Effector memory CD8-positive, alpha-beta T cell (primary cell): ENCODE data around the gene NDST1.

ENCODE experiments used
- ATAC-seq: fragments of 150-1000 bp; cut with Tn5 transposase; replicated peaks from 2 replicates; pipeline ENCODE4 v1.10.0; 2021; ENCODE audit warnings: mild to moderate bottlenecking, moderate library complexity
- DNase-seq, 3 experiments: peaks; one replicate each; pipeline ENCODE4 v3.0.0; 2021
- H3K27ac Mint-ChIP-seq, 2 donors: one replicate each; pipeline ENCODE4 v1.8.0; 2022; ENCODE audit warnings: mild to moderate bottlenecking in 2 of 2, mixed read lengths in 2 of 2, moderate library complexity in 2 of 2
- H3K27me3 Mint-ChIP-seq, 2 donors: one replicate each; pipeline ENCODE4 v1.8.0; 2022; ENCODE audit warnings: mixed read lengths in 2 of 2
- H3K36me3 Mint-ChIP-seq: one replicate; pipeline ENCODE4 v1.8.0; 2022; ENCODE audit warnings: mild to moderate bottlenecking, moderate library complexity, mixed read lengths; ENCODE audit not compliant: insufficient read depth
- H3K4me1 Mint-ChIP-seq, 2 donors: one replicate each; pipeline ENCODE4 v1.8.0; 2022; ENCODE audit warnings: low read depth in 2 of 2, mixed read lengths in 2 of 2
- H3K4me3 Mint-ChIP-seq, 2 donors: one replicate each; pipeline ENCODE4 v1.8.0; 2022; ENCODE audit warnings: mild to moderate bottlenecking in 2 of 2, mixed read lengths in 2 of 2, moderate library complexity in 2 of 2
- H3K9me3 Mint-ChIP-seq, 2 donors: one replicate each; pipeline ENCODE4 v1.8.0; 2022; ENCODE audit warnings: mixed read lengths in 2 of 2

Gene NDST1

DNA sequence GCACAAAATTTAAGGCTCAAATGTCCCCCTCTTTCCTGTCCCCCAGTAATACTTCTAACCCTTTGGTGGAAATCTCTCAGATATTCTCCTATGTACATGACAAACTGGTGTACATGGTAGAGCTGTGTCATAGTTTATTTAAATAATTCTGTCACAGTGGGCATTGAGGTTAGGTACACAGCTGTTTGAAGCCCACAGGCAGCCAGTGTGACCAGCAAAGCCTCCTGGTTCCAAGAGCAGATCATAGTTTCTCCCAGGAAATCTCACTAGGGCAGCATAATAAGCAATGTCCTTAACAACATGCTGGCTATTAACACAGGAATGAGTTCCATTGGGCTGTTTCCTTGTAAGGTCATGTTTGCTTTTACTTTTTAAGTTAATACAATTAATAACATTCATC is 63.9 kb downstream of the NDST1 start:
- H3K27me3 Mint-ChIP-seq, result no peaks in the 10 kb centered on the region
- no peaks in the 10 kb centered on the region for H3K9me3 Mint-ChIP-seq
- H3K4me1 Mint-ChIP-seq, result no peaks in the 10 kb centered on the region
- no peaks in the 10 kb centered on the region for H3K36me3 Mint-ChIP-seq
- no peak overlapping the region for H3K27ac Mint-ChIP-seq
- ATAC-seq (no peak), DNase-seq (no peak)
- no peak overlapping the region for H3K4me3 Mint-ChIP-seq

DNA sequence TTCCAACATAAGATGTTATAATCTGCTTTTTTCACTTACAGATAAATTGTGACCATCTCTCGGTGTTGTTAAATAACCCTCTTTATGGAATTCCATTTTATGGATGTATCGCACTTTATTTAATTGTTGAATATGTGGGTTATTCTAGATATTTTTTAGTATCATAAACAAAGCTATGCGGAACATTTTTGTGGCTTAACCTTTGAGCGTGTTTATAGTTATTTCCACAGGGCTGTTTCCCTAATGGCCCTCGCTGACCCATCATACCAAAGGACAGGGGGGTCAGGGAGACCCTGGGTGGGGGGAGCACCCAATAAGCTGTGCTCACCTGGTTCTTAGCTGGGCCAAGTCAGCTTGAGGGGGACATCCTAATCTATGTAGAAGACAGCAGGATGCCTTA is 65.3 kb downstream of the NDST1 start:
- Mint-ChIP-seq H3K9me3 (no peaks in the 10 kb centered on the region), H3K4me1 (no peaks in the 10 kb centered on the region), H3K4me3 (no peak overlapping the region), H3K27ac (no peak overlapping the region), H3K36me3 (no peaks in the 10 kb centered on the region), H3K27me3 (peaks cover 0 to 4% of the 10 kb centered on the region in 2 donors)
- ATAC-seq (no peak), DNase-seq (no peak)

DNA sequence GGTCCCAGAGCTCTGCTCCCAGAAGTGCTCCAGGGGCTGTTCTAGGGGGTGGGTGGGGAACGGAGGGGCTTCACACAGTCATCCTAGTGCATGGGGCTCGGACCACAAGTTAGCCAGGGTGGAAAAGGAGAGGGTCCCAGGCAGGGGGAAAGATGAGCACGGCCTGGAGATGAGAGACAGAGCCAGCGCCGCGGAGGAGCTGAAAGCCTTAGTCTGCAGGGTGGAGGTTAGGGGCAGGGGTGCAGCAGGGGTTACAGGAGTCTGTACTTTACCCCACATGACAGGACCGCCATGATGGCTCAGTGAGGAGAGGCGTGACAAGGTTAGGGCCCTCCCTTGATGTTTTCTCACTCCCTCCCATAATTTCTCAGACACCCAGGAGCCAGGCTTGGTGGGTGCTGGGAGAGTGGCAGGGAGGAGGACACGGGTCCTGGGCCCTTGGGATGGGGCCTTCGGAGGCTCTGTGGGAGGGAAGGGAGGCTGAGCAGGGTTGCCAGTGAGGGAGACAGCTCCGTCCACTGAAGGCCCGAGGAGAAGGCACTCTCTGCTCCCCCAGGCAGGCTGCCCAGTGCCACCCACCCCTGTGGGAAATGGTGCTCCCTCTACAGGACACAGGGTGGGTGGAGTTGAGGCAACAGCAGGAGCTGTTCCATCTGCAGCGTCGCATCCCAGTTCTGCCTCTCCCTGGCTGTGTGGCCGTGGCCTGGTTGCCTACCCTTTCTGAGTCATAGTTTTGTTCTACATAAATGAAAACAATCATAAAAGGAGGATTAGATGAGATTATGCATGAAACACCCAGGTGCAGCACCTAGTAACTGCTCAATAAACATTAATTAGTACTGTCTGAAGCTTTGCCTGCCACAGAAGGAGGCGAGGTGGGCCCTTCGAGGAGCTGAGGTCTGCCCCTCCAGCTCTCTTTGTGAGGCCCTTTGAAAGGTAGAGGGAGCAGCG is 66.2 kb downstream of the NDST1 start:
- H3K27ac Mint-ChIP-seq, result no peak overlapping the region
- H3K4me3 Mint-ChIP-seq, result no peak overlapping the region
- H3K36me3 Mint-ChIP-seq, result no peaks in the 10 kb centered on the region
- H3K4me1 Mint-ChIP-seq, result no peaks in the 10 kb centered on the region
- ATAC-seq (no peak), DNase-seq (no peak)
- H3K9me3 Mint-ChIP-seq, result no peaks in the 10 kb centered on the region
- peaks cover 5% of the 10 kb centered on the region in 2 donors for H3K27me3 Mint-ChIP-seq

DNA sequence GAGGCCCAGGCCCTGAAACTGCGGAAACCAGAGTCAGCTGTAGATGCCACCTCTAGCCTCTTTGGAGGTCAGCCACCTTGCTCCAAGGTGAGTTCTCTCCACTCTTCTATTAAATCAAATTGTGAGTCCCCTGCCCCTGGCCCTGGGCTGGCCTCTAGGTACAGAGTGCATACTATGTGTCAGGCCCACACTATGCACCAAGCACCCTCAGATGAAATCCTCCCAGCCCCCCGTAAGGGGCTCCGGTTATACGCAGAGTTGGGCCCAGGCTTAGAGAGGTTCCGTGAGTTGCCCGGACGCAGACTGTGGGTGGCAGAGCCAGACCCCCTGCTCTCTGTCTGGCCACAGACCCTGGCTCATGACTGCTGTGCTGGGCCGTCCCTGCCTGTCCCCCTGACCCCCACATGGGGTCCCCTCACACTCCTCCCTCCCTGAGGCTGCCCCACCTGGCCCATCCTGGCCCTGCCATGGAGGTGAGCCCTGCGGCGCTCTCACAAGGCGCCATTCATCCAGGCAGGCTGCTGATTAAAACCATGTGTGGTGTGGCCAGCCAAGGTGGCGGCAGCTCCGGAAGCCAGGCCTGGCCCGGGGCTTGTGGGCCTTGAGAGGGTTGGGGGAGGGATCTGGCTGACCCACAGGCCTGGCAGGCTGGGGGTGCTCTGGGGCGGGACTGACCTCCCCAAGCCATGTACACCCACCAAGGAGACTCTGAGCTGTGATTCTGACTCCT is 67.1 kb downstream of the NDST1 start:
- H3K4me3 Mint-ChIP-seq, result no peak overlapping the region
- no peaks in the 10 kb centered on the region for H3K9me3 Mint-ChIP-seq
- H3K27me3 Mint-ChIP-seq, result peaks cover 5 to 13% of the 10 kb centered on the region in 2 donors
- no peaks in the 10 kb centered on the region for H3K4me1 Mint-ChIP-seq
- DNase-seq, result no peak
- no peaks in the 10 kb centered on the region for H3K36me3 Mint-ChIP-seq
- ATAC-seq, result no peak
- H3K27ac Mint-ChIP-seq, result no peak overlapping the region

DNA sequence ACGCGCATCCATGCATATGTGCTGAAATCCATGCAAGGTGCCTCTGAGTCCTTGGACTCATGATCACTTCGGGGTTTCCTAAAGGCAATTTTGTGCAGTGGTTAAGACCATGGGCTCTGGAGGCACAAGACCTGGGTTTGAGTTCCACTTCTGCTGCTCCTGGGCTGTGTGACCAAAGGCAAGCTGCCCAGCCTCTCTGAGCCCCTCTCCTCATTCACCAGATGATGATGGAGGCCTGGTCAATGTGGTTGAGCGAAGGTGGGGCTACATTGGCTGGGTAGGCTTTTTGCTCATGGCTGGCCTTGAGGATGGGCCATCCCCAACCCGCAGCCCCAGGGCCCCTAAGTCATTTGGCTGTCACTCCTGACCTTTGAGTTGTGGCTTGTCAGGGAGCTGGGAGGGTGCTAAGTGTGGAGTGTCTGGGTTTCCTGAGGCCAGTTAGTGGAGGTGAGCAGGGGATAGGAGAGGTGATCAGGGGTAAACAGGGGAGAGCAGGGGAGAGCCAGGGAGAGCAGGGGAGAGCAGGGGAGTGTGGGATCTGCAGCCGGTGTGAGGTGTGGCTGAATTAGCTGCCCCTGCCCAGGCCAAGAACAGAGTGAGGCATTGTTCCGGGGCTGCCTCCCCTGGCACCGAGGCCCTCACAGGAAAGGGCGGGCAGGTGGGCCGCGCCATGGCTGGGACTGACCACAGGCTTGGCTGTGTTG is 68.0 kb downstream of the NDST1 start:
- Mint-ChIP-seq H3K4me1 (no peaks in the 10 kb centered on the region), H3K27ac (no peak overlapping the region), H3K27me3 (peaks cover 5 to 22% of the 10 kb centered on the region in 2 donors), H3K9me3 (no peaks in the 10 kb centered on the region), H3K36me3 (no peaks in the 10 kb centered on the region), H3K4me3 (no peak overlapping the region)
- no peak for DNase-seq
- ATAC-seq, result no peak

DNA sequence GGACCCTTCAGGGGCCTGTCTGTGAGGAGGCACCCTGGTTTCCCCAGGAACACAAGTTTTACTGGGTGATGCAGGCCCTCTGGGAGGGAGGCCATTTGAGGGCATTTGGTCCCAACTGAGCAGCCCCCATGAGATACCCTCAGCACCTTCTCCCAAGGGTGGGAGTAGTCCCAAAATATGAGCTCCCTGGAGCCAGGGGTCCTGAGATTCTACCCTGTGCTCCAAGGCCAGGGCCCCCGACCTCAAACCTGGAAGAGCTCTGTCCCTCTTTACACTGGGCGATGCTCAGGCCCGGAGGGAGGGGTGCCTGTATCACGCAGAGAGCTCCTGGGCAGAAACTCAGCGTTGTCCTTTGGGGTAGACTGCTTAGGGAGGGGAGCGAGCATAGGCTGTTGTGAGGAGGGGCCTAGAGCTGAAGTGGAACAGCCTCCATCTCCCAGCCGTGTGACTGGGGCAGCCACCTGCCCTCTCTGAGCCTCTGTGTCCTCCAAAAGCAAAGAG is 68.6 kb downstream of the NDST1 start:
- Mint-ChIP-seq H3K36me3 (no peaks in the 10 kb centered on the region), H3K4me3 (no peak overlapping the region), H3K27me3 (peaks cover 7 to 26% of the 10 kb centered on the region in 2 donors), H3K27ac (no peak overlapping the region), H3K4me1 (no peaks in the 10 kb centered on the region), H3K9me3 (no peaks in the 10 kb centered on the region)
- DNase-seq (no peak), ATAC-seq (no peak)

DNA sequence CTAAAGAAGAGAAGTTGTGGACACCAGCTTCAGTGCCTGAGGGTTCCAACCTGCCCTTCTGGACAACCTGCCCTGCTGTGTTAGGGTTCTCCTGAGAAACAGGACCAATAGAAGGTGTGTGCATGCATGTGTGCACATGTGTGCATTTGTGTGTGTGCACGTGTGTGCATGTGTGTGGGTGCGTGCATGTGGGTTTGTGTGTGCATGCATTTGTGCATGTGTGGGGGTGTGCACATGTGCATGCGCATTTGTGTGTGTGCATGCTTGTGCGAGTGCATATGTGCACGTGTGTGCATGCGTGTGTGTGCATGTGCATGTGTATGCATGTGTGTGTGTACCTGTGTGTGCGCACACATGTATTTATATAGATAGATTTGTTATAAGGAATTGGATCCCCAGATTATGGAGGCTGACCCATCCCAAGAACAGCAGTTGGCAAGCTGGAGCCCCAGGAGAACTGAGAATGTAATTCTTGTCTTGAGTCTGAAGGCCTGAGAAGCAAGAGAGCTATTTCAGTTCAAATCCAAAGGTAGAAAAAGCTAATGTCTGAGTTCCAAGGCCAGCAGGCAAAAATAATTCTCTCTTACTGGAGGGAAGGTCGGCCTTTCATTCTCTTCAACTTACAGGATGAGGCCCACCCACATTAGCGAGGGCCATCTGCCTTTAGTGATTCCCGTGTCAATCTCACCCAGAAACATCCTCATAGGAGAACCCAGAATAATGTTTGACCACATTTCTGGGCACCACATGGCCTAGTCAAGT is 69.6 kb downstream of the NDST1 start:
- Mint-ChIP-seq H3K4me1 (no peaks in the 10 kb centered on the region), H3K27me3 (peaks cover 14 to 35% of the 10 kb centered on the region in 2 donors), H3K36me3 (no peaks in the 10 kb centered on the region), H3K27ac (no peak overlapping the region), H3K4me3 (no peak overlapping the region), H3K9me3 (no peaks in the 10 kb centered on the region)
- DNase-seq, result no peak
- ATAC-seq, result no peak

DNA sequence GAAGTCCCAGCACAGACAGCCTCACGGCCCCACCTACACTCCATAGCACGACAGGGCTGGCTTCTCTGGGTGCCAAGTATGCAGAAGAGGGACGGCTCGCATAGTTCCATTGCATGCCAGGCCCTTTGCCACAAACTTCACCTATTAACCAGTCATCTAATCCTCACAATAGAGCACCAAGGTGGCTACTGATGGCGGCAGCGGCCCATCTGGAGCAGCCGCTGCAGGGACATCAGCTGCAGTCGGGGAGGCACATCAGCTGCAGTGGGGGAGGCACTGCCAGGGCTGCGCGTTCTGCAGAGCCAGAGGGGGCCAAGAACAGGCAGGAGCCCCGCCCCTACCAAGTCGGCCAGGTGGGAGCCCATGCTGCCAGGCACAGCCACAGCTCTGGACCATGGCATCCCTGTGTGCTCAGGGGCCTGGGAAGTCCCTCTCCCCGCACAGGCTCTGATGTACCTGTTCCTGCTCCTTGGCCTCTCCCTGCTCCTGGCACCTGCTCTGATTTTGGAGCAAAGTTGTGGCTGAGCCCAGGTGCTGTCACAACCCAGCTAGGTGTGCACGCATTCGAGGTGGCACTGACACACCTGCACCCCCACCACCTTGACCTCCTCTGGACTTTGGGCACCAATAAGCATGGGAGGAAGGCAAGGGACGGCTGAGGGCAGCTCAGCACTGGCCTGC is 71.0 kb downstream of the NDST1 start:
- no peaks in the 10 kb centered on the region for H3K9me3 Mint-ChIP-seq
- no peak overlapping the region for H3K27ac Mint-ChIP-seq
- ATAC-seq (no peak), DNase-seq (no peak)
- no peaks in the 10 kb centered on the region for H3K36me3 Mint-ChIP-seq
- H3K27me3 Mint-ChIP-seq, result peaks cover 14 to 35% of the 10 kb centered on the region in 2 donors
- no peaks in the 10 kb centered on the region for H3K4me1 Mint-ChIP-seq
- no peak overlapping the region for H3K4me3 Mint-ChIP-seq

DNA sequence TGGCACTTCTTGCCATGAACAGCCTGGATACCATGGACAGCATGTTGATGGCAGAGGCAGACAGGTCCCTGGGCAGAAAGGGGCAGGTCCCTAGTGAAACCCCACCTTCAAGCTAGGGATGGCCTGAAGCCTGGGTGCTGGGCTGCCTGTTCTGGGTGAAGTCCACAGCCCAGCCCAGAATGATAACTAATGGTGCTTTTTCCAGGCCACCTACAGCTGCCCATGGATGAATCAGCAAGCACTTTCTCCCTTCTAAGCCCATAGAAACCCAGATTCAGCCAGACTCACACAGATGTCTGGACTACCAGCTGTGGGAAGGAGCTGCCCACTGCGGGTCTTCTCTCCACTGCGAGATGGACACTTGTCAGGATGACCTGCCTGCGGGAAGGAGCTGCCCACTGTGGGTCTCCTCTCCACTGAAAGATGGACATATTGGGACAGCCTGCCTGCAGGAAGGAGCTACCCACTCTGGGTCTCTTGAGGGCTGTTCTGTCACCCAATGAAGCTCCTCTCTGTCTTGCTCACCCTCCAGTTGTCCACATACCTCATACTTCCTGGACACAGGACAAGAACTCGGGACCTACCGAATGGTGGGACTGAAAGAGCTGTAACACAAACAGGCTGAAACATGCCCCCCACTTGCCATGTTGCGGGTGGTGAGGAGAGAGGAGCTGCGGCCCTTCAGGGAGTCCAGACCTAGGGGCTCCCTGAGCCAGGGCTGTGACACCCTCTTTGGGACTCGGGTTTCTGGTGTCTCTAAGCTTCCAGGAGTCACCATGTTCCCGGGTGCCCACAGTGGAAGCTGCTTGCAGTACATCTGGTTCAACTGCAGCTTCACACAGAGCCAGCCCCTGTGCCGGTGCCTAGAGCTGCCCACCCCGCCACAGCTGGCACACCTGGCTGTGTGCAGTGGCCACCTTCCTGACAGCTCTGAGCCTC is 71.8 kb downstream of the NDST1 start:
- no peak overlapping the region for H3K4me3 Mint-ChIP-seq
- no peaks in the 10 kb centered on the region for H3K36me3 Mint-ChIP-seq
- no peaks in the 10 kb centered on the region for H3K4me1 Mint-ChIP-seq
- ATAC-seq (no peak), DNase-seq (no peak)
- H3K27ac Mint-ChIP-seq, result no peak overlapping the region
- peaks cover 14 to 35% of the 10 kb centered on the region in 2 donors for H3K27me3 Mint-ChIP-seq
- H3K9me3 Mint-ChIP-seq, result no peaks in the 10 kb centered on the region

DNA sequence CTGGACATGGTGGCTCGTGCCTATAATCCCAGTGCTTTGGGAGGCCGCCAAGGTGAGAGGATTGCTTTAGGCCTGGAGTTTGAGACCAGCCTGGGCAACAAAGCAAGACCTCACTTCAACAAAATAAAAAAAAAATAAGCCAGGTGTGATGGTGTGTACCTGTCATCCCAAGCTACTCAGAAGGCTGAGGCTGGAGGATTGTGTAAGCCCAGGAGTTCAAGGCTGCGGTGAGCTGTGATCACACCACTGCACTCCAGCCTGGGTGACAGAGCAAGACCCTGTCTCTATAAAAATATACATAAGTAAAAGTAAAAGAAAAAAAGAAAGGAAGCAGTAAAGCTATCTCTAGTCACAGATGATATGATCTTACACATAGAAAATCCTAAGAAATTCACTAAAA is 73.0 kb downstream of the NDST1 start:
- H3K27ac Mint-ChIP-seq, result no peak overlapping the region
- H3K36me3 Mint-ChIP-seq, result no peaks in the 10 kb centered on the region
- peaks cover 14 to 35% of the 10 kb centered on the region in 2 donors for H3K27me3 Mint-ChIP-seq
- H3K4me1 Mint-ChIP-seq, result no peaks in the 10 kb centered on the region
- no peak overlapping the region for H3K4me3 Mint-ChIP-seq
- no peak for ATAC-seq
- H3K9me3 Mint-ChIP-seq, result no peaks in the 10 kb centered on the region
- no peak for DNase-seq

DNA sequence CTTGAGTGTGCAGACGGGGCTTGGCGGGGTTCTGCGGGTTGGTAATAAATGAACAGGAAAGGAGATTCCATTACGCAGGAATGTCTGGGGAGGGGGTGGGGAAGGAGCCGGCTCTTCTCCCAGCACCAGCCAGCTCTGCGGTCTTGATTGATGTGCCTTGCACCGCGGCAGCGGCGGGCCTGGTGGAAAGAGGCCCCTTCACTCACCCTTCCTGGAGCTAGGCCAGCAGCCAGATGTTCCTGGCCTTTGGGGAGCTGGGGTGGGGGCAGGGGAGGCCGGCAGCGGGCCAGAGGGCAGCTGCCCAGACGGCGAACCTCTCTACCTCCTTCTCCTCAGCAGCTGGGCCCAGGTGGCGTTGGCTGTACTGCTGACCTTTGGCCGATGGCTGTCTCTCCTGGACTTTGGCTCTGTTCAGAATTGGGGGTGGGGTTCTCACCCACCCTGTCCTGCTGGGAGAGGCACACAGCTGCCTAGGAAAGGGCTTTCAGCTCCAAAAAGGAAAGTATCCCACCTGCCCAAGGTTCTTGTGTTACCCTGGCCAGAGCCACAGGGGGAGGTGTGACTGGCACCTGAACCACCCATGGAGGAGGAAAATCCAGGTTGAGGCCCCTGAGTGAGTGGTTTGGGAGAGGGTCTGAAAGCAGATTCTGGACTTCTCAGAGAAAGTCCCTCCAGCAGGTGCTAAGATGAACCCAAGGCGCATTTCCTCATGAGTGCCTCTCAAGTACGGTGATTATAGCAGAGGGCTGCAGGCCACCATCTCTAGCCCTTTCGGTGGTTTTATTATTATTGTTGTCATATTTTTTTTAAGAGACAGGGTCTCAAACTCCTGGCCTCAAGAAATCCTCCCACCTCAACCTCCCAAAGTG is 74.5 kb downstream of the NDST1 start:
- Mint-ChIP-seq H3K36me3 (no peaks in the 10 kb centered on the region), H3K4me1 (no peaks in the 10 kb centered on the region), H3K9me3 (no peaks in the 10 kb centered on the region), H3K27ac (no peak overlapping the region), H3K4me3 (no peak overlapping the region), H3K27me3 (peaks cover 14 to 35% of the 10 kb centered on the region in 2 donors)
- DNase-seq (no peak), ATAC-seq (no peak)
